CD4-positive, alpha-beta memory T cell (primary cell): ENCODE data around the gene TENT4A. TPM values are rescaled to one million over a fixed set of nuclear protein-coding genes. Genes with fewer than 3 reads are reported as not detected.

ENCODE experiments used
- CTCF ChIA-PET: fragments of 350-600 bp; sonication (Branson Sonifier 250); formaldehyde crosslinking; loops from one replicate; lab custom pipeline; 2021; ENCODE audit warnings: inconsistent platforms; ENCODE audit not compliant: partially characterized antibody; lab: Charles Lee
- POLR2A ChIA-PET: fragments of 350-600 bp; sonication (Branson Sonifier 250); formaldehyde crosslinking; loops from one replicate; lab custom pipeline; 2021; ENCODE audit not compliant: partially characterized antibody; lab: Charles Lee
- DNase-seq, 5 donors: peaks; one replicate each; pipeline versions ENCODE4 v3.0.0 to v3.0.0-alpha.2; 2020 to 2022; ENCODE audit warnings: mixed read lengths in 1 of 5
- H3K27ac ChIP-seq: one replicate; pipeline ENCODE4 v1.7.0; 2013; ENCODE audit warnings: low read depth, low read length
- H3K27me3 ChIP-seq: 2 replicates; pipeline ENCODE4 v1.7.0; 2013; ENCODE audit warnings: mild to moderate bottlenecking, low read length, moderate library complexity; ENCODE audit not compliant: insufficient read depth
- H3K36me3 ChIP-seq: 2 replicates; pipeline ENCODE4 v1.7.0; 2013; ENCODE audit warnings: mild to moderate bottlenecking, low read length, moderate library complexity; ENCODE audit not compliant: insufficient read depth
- H3K4me1 ChIP-seq: 2 replicates; pipeline ENCODE4 v1.7.0; 2013; ENCODE audit warnings: mild to moderate bottlenecking, low read length, moderate library complexity; ENCODE audit not compliant: insufficient read depth
- H3K4me3 ChIP-seq, 2 donors: one replicate each; pipeline ENCODE4 v1.7.0; 2013; ENCODE audit warnings: low read length in 2 of 2, mild to moderate bottlenecking in 1 of 2
- H3K9me3 ChIP-seq, 2 donors: one replicate each; pipeline ENCODE4 v1.7.0; 2013; ENCODE audit warnings: low read length in 2 of 2, control low read depth in 1 of 2; ENCODE audit not compliant: control insufficient read depth in 1 of 2
- H3K27ac Mint-ChIP-seq, 7 donors: one replicate each; pipeline ENCODE4 v1.8.0; 2020 to 2021; ENCODE audit warnings: mixed read lengths in 7 of 7, mild to moderate bottlenecking in 6 of 7, inconsistent platforms in 3 of 7, moderate library complexity in 3 of 7
- H3K27me3 Mint-ChIP-seq, 2 donors: one replicate each; pipeline ENCODE4 v1.8.0; 2020 to 2021; ENCODE audit warnings: mixed read lengths in 2 of 2
- H3K36me3 Mint-ChIP-seq, 2 donors: one replicate each; pipeline ENCODE4 v1.8.0; 2020 to 2021; ENCODE audit warnings: mixed read lengths in 2 of 2, inconsistent platforms in 1 of 2, mild to moderate bottlenecking in 1 of 2
- H3K4me1 Mint-ChIP-seq, 4 donors: one replicate each; pipeline ENCODE4 v1.8.0; 2020 to 2021; ENCODE audit warnings: mixed read lengths in 4 of 4, mild to moderate bottlenecking in 1 of 4
- H3K4me3 Mint-ChIP-seq, 8 donors: one replicate each; pipeline ENCODE4 v1.8.0; 2020 to 2021; ENCODE audit warnings: mixed read lengths in 8 of 8, mild to moderate bottlenecking in 7 of 8, moderate library complexity in 6 of 8, inconsistent platforms in 3 of 8
- H3K9me3 Mint-ChIP-seq, 8 donors: one replicate each; pipeline ENCODE4 v1.8.0; 2020 to 2021; ENCODE audit warnings: mixed read lengths in 8 of 8, mild to moderate bottlenecking in 5 of 8, inconsistent platforms in 3 of 8, moderate library complexity in 1 of 8
- intact Hi-C: fragments of 100-400 bp; cut with micrococcal nuclease; formaldehyde crosslinking; loops from one replicate; pipeline ENCODE4 v1.15.1; 2023
- polyA plus RNA-seq, 2 donors: library from polyadenylated mRNA; unstranded; fragments of 300-500 nt; fragmentation: Illumina TruSeq; gene quantifications; one replicate each; pipeline ENCODE4 v1.2.3, GENCODE V29; 2021
- total RNA-seq, 2 experiments: library from RNA; stranded (reverse); gene quantifications; one replicate each; pipeline ENCODE4 v1.2.3, GENCODE V29; 2021

Gene TENT4A
- total and polyA plus RNA-seq, 4 experiments from 2014 or later = 0.55 to 49.1 (median 23.4) TPM

DNA sequence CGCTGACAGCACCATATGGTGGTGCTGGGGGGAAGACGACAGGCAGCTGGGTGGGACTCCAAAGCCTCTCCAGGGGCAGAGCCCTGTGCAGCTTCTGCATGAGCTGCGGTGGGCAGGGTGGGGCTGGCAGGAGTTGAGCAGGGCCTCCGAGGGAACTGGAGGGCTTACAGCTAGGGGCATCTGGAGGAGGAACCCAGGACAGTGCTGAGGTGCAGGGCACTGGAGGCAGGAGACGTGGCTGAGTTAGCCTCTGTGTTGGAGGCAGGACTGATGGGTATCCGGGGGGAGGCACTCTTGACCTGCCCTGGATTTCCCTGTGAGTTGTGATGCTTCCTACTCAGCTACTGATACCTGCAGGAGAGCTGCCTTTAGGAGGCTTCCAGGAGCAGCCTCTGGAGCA lies 45.0 kb downstream of the TENT4A start:
- intact Hi-C loops = no loop called here
- CTCF ChIA-PET = no interaction called here
- H3K4me3 ChIP-seq = no peak overlapping the region

DNA sequence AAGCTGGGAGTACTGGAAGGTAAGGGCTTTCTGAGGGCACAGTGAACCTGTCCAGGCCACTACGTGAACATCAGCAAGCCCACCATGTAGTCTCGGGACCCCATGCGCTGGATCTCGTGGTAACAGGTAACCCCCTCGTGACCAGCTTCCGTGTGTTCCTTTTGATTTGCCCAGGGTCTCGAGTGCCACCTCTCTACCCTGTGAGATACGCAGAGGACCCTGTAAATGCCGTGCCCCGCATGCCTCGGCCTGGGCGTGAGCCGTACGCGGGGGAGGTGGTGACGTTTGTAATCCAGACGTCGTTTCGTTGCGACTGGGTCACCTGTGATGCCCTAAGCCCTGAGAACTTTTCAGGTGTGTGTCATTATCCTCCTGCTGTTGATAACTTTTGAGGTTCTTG lies 45.5 kb downstream of the TENT4A start:
- peaks cover 27 to 32% of the 10 kb centered on the region in 2 donors for H3K36me3 Mint-ChIP-seq
- Histone ChIP-seq H3K27ac (no peak overlapping the region), H3K36me3 (peaks cover 29% of the 10 kb centered on the region), H3K4me3 (no peak overlapping the region), H3K9me3 (no peaks in the 10 kb centered on the region), H3K27me3 (no peaks in the 10 kb centered on the region), H3K4me1 (no peaks in the 10 kb centered on the region)
- no peak for DNase-seq
- intact Hi-C loops = no loop called here
- no peaks in the 10 kb centered on the region for H3K27me3 Mint-ChIP-seq
- no peaks in the 10 kb centered on the region for H3K4me1 Mint-ChIP-seq
- CTCF ChIA-PET = no interaction called here
- no peaks in the 10 kb centered on the region for H3K9me3 Mint-ChIP-seq
- no peak overlapping the region for H3K4me3 Mint-ChIP-seq
- POLR2A ChIA-PET = no interaction called here
- H3K27ac Mint-ChIP-seq = no peak overlapping the region

More for the DNA sequence above, 45.0 kb downstream of the TENT4A start:
- Mint-ChIP-seq H3K27ac (peak overlapping the region in 1 of 7 donors; percentile 17), H3K4me1 (no peaks in the 10 kb centered on the region), H3K36me3 (peaks cover 32 to 37% of the 10 kb centered on the region in 2 donors), H3K27me3 (no peaks in the 10 kb centered on the region), H3K4me3 (no peak overlapping the region), H3K9me3 (no peaks in the 10 kb centered on the region)
- H3K4me1 ChIP-seq = no peaks in the 10 kb centered on the region
- POLR2A ChIA-PET = no interaction called here
- H3K9me3 ChIP-seq = no peaks in the 10 kb centered on the region
- H3K36me3 ChIP-seq = peaks cover 34% of the 10 kb centered on the region
- DNase-seq = no peak
- no peak overlapping the region for H3K27ac ChIP-seq
- no peaks in the 10 kb centered on the region for H3K27me3 ChIP-seq

DNA sequence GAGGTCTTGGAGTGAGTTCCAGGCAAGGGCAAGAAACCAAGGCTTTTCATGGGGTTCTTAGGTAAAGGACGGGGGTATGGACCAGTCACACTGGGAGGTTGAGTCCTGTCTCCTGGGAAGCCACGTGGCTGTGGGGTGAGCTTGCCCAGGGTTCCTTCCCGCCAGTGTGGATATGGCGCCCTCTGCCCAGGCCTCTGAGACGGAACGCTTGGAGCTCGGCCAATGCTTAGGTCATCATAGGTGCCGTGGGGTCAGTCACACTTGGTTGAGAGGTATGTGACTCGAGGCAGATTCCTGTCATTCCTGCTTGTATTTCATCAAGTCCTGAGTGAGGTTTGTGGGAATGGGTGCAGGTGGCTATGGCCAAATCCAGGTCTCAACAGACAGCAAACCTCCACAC lies 46.2 kb downstream of the TENT4A start:
- DNase-seq = no peak
- H3K27me3 ChIP-seq = no peaks in the 10 kb centered on the region
- H3K9me3 ChIP-seq = no peaks in the 10 kb centered on the region
- intact Hi-C loops = no loop called here
- no peaks in the 10 kb centered on the region for H3K4me1 Mint-ChIP-seq
- no peak overlapping the region for H3K4me3 Mint-ChIP-seq
- no peaks in the 10 kb centered on the region for H3K27me3 Mint-ChIP-seq
- POLR2A ChIA-PET = no interaction called here
- H3K4me1 ChIP-seq = no peaks in the 10 kb centered on the region
- no peaks in the 10 kb centered on the region for H3K9me3 Mint-ChIP-seq
- no peak overlapping the region for H3K27ac Mint-ChIP-seq
- peaks cover 22 to 27% of the 10 kb centered on the region in 2 donors for H3K36me3 Mint-ChIP-seq
- H3K36me3 ChIP-seq = peaks cover 23% of the 10 kb centered on the region
- no peak overlapping the region for H3K4me3 ChIP-seq
- no peak overlapping the region for H3K27ac ChIP-seq
- CTCF ChIA-PET = no interaction called here

DNA sequence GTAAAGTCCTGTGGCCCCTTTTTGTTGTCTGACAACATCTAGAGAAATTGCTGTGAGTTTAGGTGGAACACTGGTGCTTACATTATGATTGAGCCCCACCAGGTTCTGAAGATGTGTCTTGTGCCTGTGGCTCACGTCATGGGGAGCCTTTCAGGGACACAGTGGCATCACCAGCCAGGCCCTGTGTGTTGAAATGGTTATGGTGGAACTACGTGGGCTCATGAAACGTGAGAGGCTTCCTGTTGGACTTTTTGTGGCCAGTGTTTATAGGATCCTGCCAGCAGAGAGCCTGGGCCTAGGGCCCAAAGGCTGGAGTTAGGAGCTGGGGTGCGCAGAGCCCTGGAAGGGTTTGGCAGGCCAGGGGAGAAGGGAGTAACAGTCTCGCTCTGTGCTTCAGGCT lies 46.8 kb downstream of the TENT4A start:
- H3K9me3 Mint-ChIP-seq = no peaks in the 10 kb centered on the region
- no peak overlapping the region for H3K4me3 ChIP-seq
- no peak for DNase-seq
- H3K27ac Mint-ChIP-seq = no peak overlapping the region
- POLR2A ChIA-PET = interaction anchor here (0.8 kb wide), 1 partner anchor 15 kb away, joined by 3 read pairs; no protein-coding TSS in a partner anchor
- no peak overlapping the region for H3K27ac ChIP-seq
- H3K9me3 ChIP-seq = no peaks in the 10 kb centered on the region
- H3K4me1 ChIP-seq = no peaks in the 10 kb centered on the region
- H3K27me3 ChIP-seq = no peaks in the 10 kb centered on the region
- intact Hi-C loops = no loop called here
- H3K4me1 Mint-ChIP-seq = no peaks in the 10 kb centered on the region
- H3K27me3 Mint-ChIP-seq = no peaks in the 10 kb centered on the region
- no peak overlapping the region for H3K4me3 Mint-ChIP-seq
- H3K36me3 Mint-ChIP-seq = peaks cover 17 to 23% of the 10 kb centered on the region in 2 donors
- peaks cover 17% of the 10 kb centered on the region for H3K36me3 ChIP-seq
- CTCF ChIA-PET = no interaction called here

DNA sequence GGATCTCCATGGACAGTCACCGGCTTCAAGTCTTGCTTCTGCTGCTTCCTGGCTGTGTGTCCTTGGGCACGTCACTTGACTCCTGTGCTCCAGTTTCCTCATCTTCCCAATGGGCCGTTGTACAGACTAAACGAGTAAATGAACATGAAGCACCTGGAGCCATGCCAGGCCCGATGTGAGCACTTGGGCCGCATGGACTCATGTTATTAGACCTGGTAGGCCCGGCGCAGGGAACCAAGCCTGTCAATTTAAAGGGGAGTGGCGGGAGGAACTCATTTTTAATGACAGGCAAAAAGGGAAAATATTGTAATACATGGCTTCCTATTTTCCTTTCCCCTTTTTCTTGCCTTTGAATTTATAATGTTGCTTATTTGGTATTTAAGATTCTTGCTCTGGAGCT lies 47.5 kb downstream of the TENT4A start:
- ChIA-PET CTCF (no interaction called here), POLR2A (interaction anchor here (0.8 kb wide), 1 partner anchor 16 kb away, joined by 3 read pairs; no protein-coding TSS in a partner anchor)
- Mint-ChIP-seq H3K4me3 (no peak overlapping the region), H3K4me1 (peaks cover 0 to under 1% (median 0%) of the 10 kb centered on the region in 4 donors), H3K27me3 (no peaks in the 10 kb centered on the region), H3K9me3 (no peaks in the 10 kb centered on the region), H3K27ac (no peak overlapping the region), H3K36me3 (peaks cover 11 to 16% of the 10 kb centered on the region in 2 donors)
- H3K4me3 ChIP-seq = no peak overlapping the region
- DNase-seq = no peak
- H3K4me1 ChIP-seq = no peaks in the 10 kb centered on the region
- peaks cover 13% of the 10 kb centered on the region for H3K36me3 ChIP-seq
- intact Hi-C loops = no loop called here
- H3K9me3 ChIP-seq = no peaks in the 10 kb centered on the region
- no peak overlapping the region for H3K27ac ChIP-seq
- no peaks in the 10 kb centered on the region for H3K27me3 ChIP-seq

DNA sequence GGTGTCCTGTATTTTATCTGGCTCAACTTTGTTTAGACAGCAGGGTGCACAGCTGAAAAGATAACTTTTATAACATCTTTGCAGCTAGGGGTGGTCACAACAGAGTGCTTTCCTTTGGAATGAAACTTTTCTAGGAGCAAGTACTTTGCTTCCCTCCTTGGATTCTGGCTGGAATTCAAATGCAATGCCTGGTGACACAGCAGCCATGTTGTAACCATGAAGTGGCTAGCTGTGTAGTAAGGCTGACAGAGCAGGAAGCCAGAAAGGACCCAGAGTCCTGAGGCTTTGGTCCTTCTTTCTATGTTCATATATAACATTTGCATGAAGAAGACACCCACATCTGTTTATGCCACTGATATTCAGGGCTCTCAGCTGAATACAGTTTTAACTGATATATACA lies 48.1 kb downstream of the TENT4A start:
- no peaks in the 10 kb centered on the region for H3K9me3 ChIP-seq
- peaks cover 6% of the 10 kb centered on the region for H3K36me3 ChIP-seq
- no peak overlapping the region for H3K27ac Mint-ChIP-seq
- ChIA-PET POLR2A (no interaction called here), CTCF (interaction anchor here (0.7 kb wide), 1 partner anchor 1056 kb away, joined by 3 read pairs; no protein-coding TSS in a partner anchor)
- no peak for DNase-seq
- H3K4me3 ChIP-seq = no peak overlapping the region
- no peak overlapping the region for H3K27ac ChIP-seq
- H3K36me3 Mint-ChIP-seq = peaks cover 4 to 10% of the 10 kb centered on the region in 2 donors
- H3K4me1 ChIP-seq = no peaks in the 10 kb centered on the region
- H3K27me3 Mint-ChIP-seq = no peaks in the 10 kb centered on the region
- H3K4me3 Mint-ChIP-seq = no peak overlapping the region
- H3K4me1 Mint-ChIP-seq = peaks cover 0 to 3% (median 0%) of the 10 kb centered on the region in 4 donors
- H3K27me3 ChIP-seq = no peaks in the 10 kb centered on the region
- no peaks in the 10 kb centered on the region for H3K9me3 Mint-ChIP-seq
- intact Hi-C loops = no loop called here

DNA sequence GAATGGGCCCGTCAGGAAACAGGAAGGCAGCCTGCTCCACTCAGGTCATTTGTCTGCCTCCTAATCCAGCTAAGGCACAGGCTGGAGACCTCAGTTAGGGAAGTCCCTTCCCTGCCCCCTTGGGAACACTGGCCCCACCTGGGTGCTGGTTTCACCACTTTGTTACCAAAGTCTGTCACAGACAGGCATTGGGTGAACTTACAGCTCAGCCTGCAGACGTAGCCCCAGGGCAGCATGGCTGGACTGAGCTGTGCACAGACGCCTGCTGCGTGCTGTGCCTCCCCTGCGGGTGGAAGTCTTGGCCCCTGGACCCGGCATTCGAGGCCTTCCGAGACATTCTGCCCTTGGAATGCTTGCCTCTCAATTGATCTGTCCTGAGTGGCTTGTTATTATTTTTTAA lies 48.9 kb downstream of the TENT4A start:
- no peaks in the 10 kb centered on the region for H3K9me3 ChIP-seq
- Mint-ChIP-seq H3K27me3 (no peaks in the 10 kb centered on the region), H3K9me3 (no peaks in the 10 kb centered on the region), H3K4me1 (peaks cover 0 to 3% (median 0%) of the 10 kb centered on the region in 4 donors), H3K36me3 (peaks cover 4 to 10% of the 10 kb centered on the region in 2 donors), H3K27ac (no peak overlapping the region), H3K4me3 (no peak overlapping the region)
- intact Hi-C loops = no loop called here
- no peaks in the 10 kb centered on the region for H3K4me1 ChIP-seq
- no peak overlapping the region for H3K27ac ChIP-seq
- ChIA-PET CTCF (interaction anchor here (0.7 kb wide), 1 partner anchor 1055 kb away, joined by 3 read pairs; no protein-coding TSS in a partner anchor), POLR2A (no interaction called here)
- DNase-seq = no peak
- peaks cover 3% of the 10 kb centered on the region for H3K36me3 ChIP-seq
- H3K4me3 ChIP-seq = no peak overlapping the region
- H3K27me3 ChIP-seq = no peaks in the 10 kb centered on the region
